SK-N-SH (cell line): ENCODE measurements around the gene PUSL1. TPM values are rescaled to one million over a fixed set of nuclear protein-coding genes. Genes with fewer than 3 reads are reported as not detected.

Experiments
- CTCF ChIA-PET: fragments of 300-600, 350-600 bp; formaldehyde crosslinking; extraction: SDS; loops from one replicate; lab custom pipeline; 2021; lab: Yijun Ruan, JAX
- POLR2A ChIA-PET: fragments of 350-600 bp; sonication (Branson Sonifier 250); formaldehyde crosslinking; extraction: SDS; loops from one replicate; lab custom pipeline; 2020; ENCODE audit warnings: antibody characterized with exemption, inconsistent platforms; lab: Yijun Ruan, JAX
- DNase-seq: peaks from one replicate; pipeline ENCODE4 v3.0.0; 2012
- H2AFZ ChIP-seq: fragments of 200-600 bp; sonication (generic); 2 replicates; pipeline ENCODE4 v1.8.1; 2016; ENCODE audit warnings: antibody characterized with exemption, mild to moderate bottlenecking, low read depth
- H3F3A ChIP-seq: fragments of 200-600 bp; sonication (generic); replicated peaks from 2 replicates; pipeline ENCODE3; 2016; ENCODE audit warnings: antibody characterized with exemption, mild to moderate bottlenecking; ENCODE audit not compliant: insufficient read depth
- H3K27ac ChIP-seq, 2 experiments: fragments of 200-500 bp in 1 of 2; fragments of 200-600 bp in 1 of 2; sonication (Bioruptor generic) in 1 of 2; sonication (generic), shearing (Covaris generic) in 1 of 2; 2 replicates each; pipeline versions ENCODE4 v1.5.1 to v1.6.1; 2014 to 2016; ENCODE audit warnings: low read depth in 2 of 2, inconsistent platforms in 1 of 2, low read length in 1 of 2, mild to moderate bottlenecking in 1 of 2, mixed read lengths in 1 of 2
- H3K27me3 ChIP-seq: fragments of 200-600 bp; sonication (generic), shearing (Covaris generic); 2 replicates; pipeline ENCODE4 v1.6.1; 2016; ENCODE audit warnings: mixed run types; ENCODE audit not compliant: insufficient read depth
- H3K36me3 ChIP-seq, 2 experiments: fragments of 200-500 bp in 1 of 2; fragments of 200-600 bp in 1 of 2; sonication (Bioruptor generic) in 1 of 2; sonication (generic) in 1 of 2; replicated peaks in 1 of 2; 2 replicates each; pipeline versions ENCODE3 to v1.5.1; 2014 to 2016; ENCODE audit warnings: low read length in 1 of 2, mild to moderate bottlenecking in 1 of 2; ENCODE audit not compliant: insufficient read depth in 2 of 2, control insufficient read depth in 1 of 2
- H3K4me1 ChIP-seq, 2 experiments: fragments of 200-500 bp in 1 of 2; fragments of 200-600 bp in 1 of 2; sonication (Bioruptor generic) in 1 of 2; sonication (generic), shearing (Covaris generic) in 1 of 2; 2 replicates each; pipeline versions ENCODE4 v1.5.1 to v1.6.1; 2014 to 2016; ENCODE audit warnings: low read depth in 1 of 2, low read length in 1 of 2, mixed run types in 1 of 2; ENCODE audit not compliant: insufficient read depth in 2 of 2, control insufficient read depth in 1 of 2
- H3K4me2 ChIP-seq: fragments of 200-600 bp; sonication (generic), shearing (Covaris generic); 2 replicates; pipeline ENCODE4 v1.6.1; 2017; ENCODE audit warnings: mixed run types
- H3K4me3 ChIP-seq, 2 experiments: fragments of 200-500 bp in 1 of 2; fragments of 200-600 bp in 1 of 2; sonication (Bioruptor generic) in 1 of 2; sonication (generic), shearing (Covaris generic) in 1 of 2; 2 replicates each; pipeline versions ENCODE4 v1.5.1 to v1.8.1; 2014 to 2016; ENCODE audit warnings: low read depth in 2 of 2, inconsistent platforms in 1 of 2, low read length in 1 of 2, mild to moderate bottlenecking in 1 of 2, mixed read lengths in 1 of 2, moderate library complexity in 1 of 2
- H3K79me2 ChIP-seq: fragments of 200-600 bp; sonication (generic); 2 replicates; pipeline ENCODE4 v1.8.1; 2017; ENCODE audit warnings: mild to moderate bottlenecking; ENCODE audit not compliant: insufficient read depth
- H3K9ac ChIP-seq: fragments of 200-600 bp; sonication (generic); 2 replicates; pipeline ENCODE4 v1.6.1; 2017; ENCODE audit warnings: mixed run types
- H3K9me2 ChIP-seq: fragments of 200-600 bp; sonication (generic); 2 replicates; pipeline ENCODE4 v1.6.1; 2017; ENCODE audit warnings: mixed run types
- H3K9me3 ChIP-seq: fragments of 200-600 bp; sonication (generic); 2 replicates; pipeline ENCODE4 v1.6.1; 2017; ENCODE audit warnings: mixed run types, mild to moderate bottlenecking, moderate library complexity
- H4K20me1 ChIP-seq: fragments of 200-600 bp; sonication (generic); 2 replicates; pipeline ENCODE4 v1.6.1; 2017; ENCODE audit warnings: mild to moderate bottlenecking, mixed run types; ENCODE audit not compliant: insufficient read depth
- EP300 ChIP-seq, 2 experiments: IDR thresholded peaks; 2 replicates each; pipeline versions ENCODE4 v1.4.0 to v1.6.1; 2012; ENCODE audit warnings: borderline replicate concordance in 1 of 2, low read depth in 1 of 2, low read length in 1 of 2
- EZH2phosphoT487 ChIP-seq: fragments of 200-600 bp; sonication (generic); IDR thresholded peaks from 2 replicates; pipeline ENCODE4 v1.6.1; 2017; ENCODE audit warnings: low read depth, mixed run types, mild to moderate bottlenecking, antibody characterized with exemption, moderate library complexity, borderline replicate concordance
- FOSL2 ChIP-seq: IDR thresholded peaks from 2 replicates; pipeline ENCODE4 v1.4.0; 2012; ENCODE audit warnings: low read depth, mild to moderate bottlenecking, moderate library complexity, borderline replicate concordance
- FOXJ3 ChIP-seq: sonication (generic); formaldehyde crosslinking; IDR thresholded peaks from 2 replicates; pipeline ENCODE4 v1.5.1; 2020; ENCODE audit warnings: mild to moderate bottlenecking, missing genetic modification reagents
- GABPA ChIP-seq: IDR thresholded peaks from 2 replicates; pipeline ENCODE4 v1.4.0; 2012; ENCODE audit warnings: low read depth, mild to moderate bottlenecking
- GATA2 ChIP-seq: sonication (generic); formaldehyde crosslinking; IDR thresholded peaks from 2 replicates; pipeline ENCODE4 v1.5.0; 2020; ENCODE audit warnings: mild to moderate bottlenecking, missing genetic modification reagents
- JUND ChIP-seq: IDR thresholded peaks from 2 replicates; pipeline ENCODE4 v1.4.0; 2012
- MEF2A ChIP-seq: IDR thresholded peaks from 2 replicates; pipeline ENCODE4 v1.4.0; 2012; ENCODE audit warnings: low read depth, borderline replicate concordance
- MXI1 ChIP-seq: IDR thresholded peaks from 2 replicates; pipeline ENCODE4 v1.6.1; 2012; ENCODE audit warnings: mild to moderate bottlenecking, low read depth, low read length, improper control_type of control experiment
- NRF1 ChIP-seq: IDR thresholded peaks from 2 replicates; pipeline ENCODE4 v1.6.1; 2012; ENCODE audit warnings: low read depth, mild to moderate bottlenecking, low read length
- POLR2AphosphoS5 ChIP-seq: IDR thresholded peaks from 2 replicates; pipeline ENCODE4 v1.6.1; 2012; ENCODE audit warnings: low read depth, low read length
- RAD21 ChIP-seq: IDR thresholded peaks from 2 replicates; pipeline ENCODE4 v1.6.1; 2012; ENCODE audit warnings: mild to moderate bottlenecking, low read length
- RCOR1 ChIP-seq: fragments of 150-350 bp; IDR thresholded peaks from 2 replicates; pipeline ENCODE4 v1.6.1; 2017; ENCODE audit warnings: antibody characterized with exemption, low read length
- RXRA ChIP-seq: IDR thresholded peaks from 2 replicates; pipeline ENCODE4 v1.4.0; 2012; ENCODE audit warnings: low read depth, mild to moderate bottlenecking, borderline replicate concordance
- SMC3 ChIP-seq: IDR thresholded peaks from 2 replicates; pipeline ENCODE4 v1.6.1; 2012; ENCODE audit warnings: low read depth, low read length, improper control_type of control experiment
- TCF12 ChIP-seq: IDR thresholded peaks from 2 replicates; pipeline ENCODE4 v1.4.0; 2012
- YY1 ChIP-seq: IDR thresholded peaks from 2 replicates; pipeline ENCODE4 v1.4.0; 2012; ENCODE audit warnings: low read depth, mild to moderate bottlenecking
- WGBS: methylation state at CpG from one replicate; pipeline ENCODE4 v1.1.6; 2017; ENCODE audit warnings: low lambda C conversion rate; 5-methylcytosine and 5-hydroxymethylcytosine counted together
- polyA plus RNA-seq, 3 experiments: library from polyadenylated mRNA; depleted of rRNA; stranded (reverse); fragments of >200 nt; gene quantifications; 2 replicates each; pipeline ENCODE4 v1.2.3, GENCODE V29; 2012

Gene PUSL1
- polyA plus RNA-seq, 1 of the 3 experiments (the other 2 are of a cell fraction), result 19.0 TPM

GRCh38 chr1:1268284-1268682 lies 40.1 kb upstream of the PUSL1 start:
- Histone ChIP-seq H3K9me3 (no peaks in the 10 kb centered on the region), H3K27ac (no peak overlapping the region), H3K79me2 (peaks cover 78% of the 10 kb centered on the region), H3F3A (peaks cover 17% of the 10 kb centered on the region), H3K36me3 (peaks cover 10 to 24% of the 10 kb centered on the region in 2 experiments), H3K4me1 (peaks cover 4 to 20% of the 10 kb centered on the region in 2 experiments; a peak in 2 of 4 replicates), H3K9ac (no peak overlapping the region), H4K20me1 (peaks cover 87% of the 10 kb centered on the region), H3K9me2 (no peaks in the 10 kb centered on the region), H2AFZ (no peak overlapping the region), H3K4me3 (no peak overlapping the region), H3K27me3 (no peaks in the 10 kb centered on the region), H3K4me2 (no peak overlapping the region)
- WGBS, result 96% methylated on average over 5 of the region's 13 CpGs
- no peak for DNase-seq
- ChIA-PET POLR2A (no interaction called here), CTCF (interaction anchor here (1.0 to 1.4 kb wide), 2 partner anchors 24 to 145 kb away, joined by 3 read pairs; no protein-coding TSS in a partner anchor)
- no peak for TF ChIP-seq JUND
- TF ChIP-seq RAD21, result no peak
- TF ChIP-seq EZH2phosphoT487, result no peak
- no peak for TF ChIP-seq MEF2A
- no peak for TF ChIP-seq FOSL2
- no peak for TF ChIP-seq SMC3
- TF ChIP-seq TCF12, result no peak
- no peak for TF ChIP-seq MXI1
- no peak for TF ChIP-seq GATA2
- TF ChIP-seq YY1, result no peak
- no peak for TF ChIP-seq NRF1

GRCh38 chr1:1270813-1271212 lies 37.6 kb upstream of the PUSL1 start:
- Histone ChIP-seq H3K36me3 (peaks cover 0 to 13% of the 10 kb centered on the region in 2 experiments), H3K9me2 (no peaks in the 10 kb centered on the region), H3K27me3 (no peaks in the 10 kb centered on the region), H3K9me3 (no peaks in the 10 kb centered on the region), H3K4me1 (peaks cover 0 to 28% of the 10 kb centered on the region in 2 experiments; a peak in 1 of 4 replicates), H3F3A (peaks cover 4% of the 10 kb centered on the region), H3K79me2 (peaks cover 64% of the 10 kb centered on the region), H3K4me2 (peak overlapping the region; percentile 96; the same call in 1 of the 2 replicates), H3K4me3 (no peak overlapping the region), H3K27ac (no peak overlapping the region), H3K9ac (no peak overlapping the region), H4K20me1 (peaks cover 63% of the 10 kb centered on the region), H2AFZ (no peak overlapping the region)
- no peak for DNase-seq
- ChIA-PET CTCF (interaction anchor here (1.1 to 2.5 kb wide), 6 partner anchors 14 to 208 kb away, joined by 3 to 6 read pairs (median 3); no protein-coding TSS in a partner anchor), POLR2A (no interaction called here)
- TF ChIP-seq POLR2AphosphoS5, result no peak
- TF ChIP-seq FOXJ3 (CRISPR knock-in tag), result no peak
- no peak for TF ChIP-seq FOSL2
- TF ChIP-seq RCOR1, result no peak
- no peak for TF ChIP-seq RAD21
- TF ChIP-seq GABPA, result no peak
- no peak for TF ChIP-seq EP300 (IDR thresholded peaks at IDR 0.05; ENCODE audit: borderline replicate concordance in 1 of 2, low read depth in 1 of 2, low read length in 1 of 2)
- TF ChIP-seq RXRA, result no peak
- 90% methylated on average over 5 of the region's 7 CpGs for WGBS
